Measurements from ENCODE around the gene CNNM2. TPM values are rescaled to one million over a fixed set of nuclear protein-coding genes. Genes with fewer than 3 reads are reported as not detected.
"Not testable (repeated sequence)": the region's sequence is repeated elsewhere in the genome, so short reads cannot be mapped to it uniquely, and the experiment has no call there.

The CNNM2 gene
- total RNA-seq, 2 donors from 2014 or later = 25.2 to 29.3 TPM

GRCh38 chr10:102967123-102967522, 49.0 kb downstream of the CNNM2 start:
- Histone ChIP-seq H3K9ac (ENCODE audit: low read depth in 2 of 2, low read length in 2 of 2) (no peak overlapping the region), H3K4me1 (no peaks in the 10 kb centered on the region), H3K4me3 (no peak overlapping the region), H3K27ac (peak overlapping the region; percentile 47), H3K9me3 (no peaks in the 10 kb centered on the region), H3K27me3 (no peaks in the 10 kb centered on the region), H3K36me3 (no peaks in the 10 kb centered on the region)
- TF ChIP-seq, protein P1, sequence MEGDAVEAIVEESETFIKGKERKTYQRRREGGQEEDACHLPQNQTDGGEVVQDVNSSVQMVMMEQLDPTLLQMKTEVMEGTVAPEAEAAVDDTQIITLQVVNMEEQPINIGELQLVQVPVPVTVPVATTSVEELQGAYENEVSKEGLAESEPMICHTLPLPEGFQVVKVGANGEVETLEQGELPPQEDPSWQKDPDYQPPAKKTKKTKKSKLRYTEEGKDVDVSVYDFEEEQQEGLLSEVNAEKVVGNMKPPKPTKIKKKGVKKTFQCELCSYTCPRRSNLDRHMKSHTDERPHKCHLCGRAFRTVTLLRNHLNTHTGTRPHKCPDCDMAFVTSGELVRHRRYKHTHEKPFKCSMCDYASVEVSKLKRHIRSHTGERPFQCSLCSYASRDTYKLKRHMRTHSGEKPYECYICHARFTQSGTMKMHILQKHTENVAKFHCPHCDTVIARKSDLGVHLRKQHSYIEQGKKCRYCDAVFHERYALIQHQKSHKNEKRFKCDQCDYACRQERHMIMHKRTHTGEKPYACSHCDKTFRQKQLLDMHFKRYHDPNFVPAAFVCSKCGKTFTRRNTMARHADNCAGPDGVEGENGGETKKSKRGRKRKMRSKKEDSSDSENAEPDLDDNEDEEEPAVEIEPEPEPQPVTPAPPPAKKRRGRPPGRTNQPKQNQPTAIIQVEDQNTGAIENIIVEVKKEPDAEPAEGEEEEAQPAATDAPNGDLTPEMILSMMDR (IDR thresholded peaks at IDR 0.05) = no peak
- DNase-seq = no peak
- intact Hi-C loops (cut with DNase I) = no loop called here

GRCh38 chr10:102970562-102971340, 52.7 kb downstream of the CNNM2 start:
- no peak for DNase-seq
- H3K4me1 ChIP-seq = no peaks in the 10 kb centered on the region
- no peaks in the 10 kb centered on the region for H3K9me3 ChIP-seq
- no peaks in the 10 kb centered on the region for H3K36me3 ChIP-seq
- H3K9ac ChIP-seq (ENCODE audit: low read depth in 2 of 2, low read length in 2 of 2) = no peak overlapping the region
- TF ChIP-seq, protein P1 (IDR thresholded peaks at IDR 0.05) = no peak
- H3K27ac ChIP-seq = no peak overlapping the region
- H3K4me3 ChIP-seq = no peak overlapping the region
- intact Hi-C loops (cut with DNase I) = no loop called here
- H3K27me3 ChIP-seq = no peaks in the 10 kb centered on the region

DNA sequence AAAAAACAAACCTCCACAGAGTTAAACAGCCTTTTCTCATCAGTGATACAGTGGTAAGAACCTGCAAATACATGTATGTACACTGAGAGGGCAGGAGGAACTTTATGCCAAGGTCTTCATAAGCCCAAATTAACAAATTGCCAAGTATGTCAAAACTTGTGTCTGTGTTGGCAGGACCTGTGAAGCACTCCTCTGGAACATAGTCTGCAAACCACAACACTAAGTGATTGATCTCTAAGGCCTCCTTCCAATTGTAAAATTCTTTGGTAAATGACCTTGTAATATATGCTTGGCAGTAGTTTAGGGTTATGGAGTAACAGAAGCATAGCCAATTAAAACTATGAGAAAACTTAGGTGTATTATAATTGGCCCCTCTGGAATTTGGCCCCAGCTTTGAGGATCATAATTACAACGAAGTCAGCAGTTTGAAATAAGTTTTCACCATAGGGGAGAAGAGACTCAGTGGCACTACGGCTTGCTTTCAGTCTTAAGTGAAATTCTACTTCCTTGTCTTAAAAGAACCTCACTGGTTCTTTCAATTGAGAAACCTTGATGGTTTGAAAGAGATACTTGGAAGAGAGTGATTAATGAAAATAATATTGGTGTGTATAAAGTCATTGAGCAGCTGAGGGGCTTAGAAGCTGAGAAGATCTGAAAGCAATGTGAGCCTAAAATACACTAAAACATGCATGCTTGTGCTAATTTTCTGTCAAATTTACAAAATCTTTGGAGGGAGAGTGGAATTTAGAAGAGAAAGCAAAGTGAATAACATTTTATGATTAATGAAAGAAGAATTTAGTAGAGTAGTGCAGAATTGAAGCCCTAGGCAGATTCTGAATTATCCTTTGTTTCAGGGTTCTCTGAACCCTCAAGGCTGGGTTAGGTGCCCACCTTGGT, 57.6 kb downstream of the CNNM2 start:
- H3K9me3 ChIP-seq = no peaks in the 10 kb centered on the region
- H3K4me1 ChIP-seq = no peaks in the 10 kb centered on the region
- intact Hi-C loops (cut with DNase I) = no loop called here
- H3K9ac ChIP-seq (ENCODE audit: low read depth in 2 of 2, low read length in 2 of 2) = peak overlapping the region in 1 of 2 donors; percentile 3
- H3K4me3 ChIP-seq = no peak overlapping the region
- H3K27ac ChIP-seq = peak overlapping the region; percentile 64
- no peaks in the 10 kb centered on the region for H3K27me3 ChIP-seq
- DNase-seq = no peak
- TF ChIP-seq, protein P1 (IDR thresholded peaks at IDR 0.05) = no peak
- H3K36me3 ChIP-seq = no peaks in the 10 kb centered on the region

DNA sequence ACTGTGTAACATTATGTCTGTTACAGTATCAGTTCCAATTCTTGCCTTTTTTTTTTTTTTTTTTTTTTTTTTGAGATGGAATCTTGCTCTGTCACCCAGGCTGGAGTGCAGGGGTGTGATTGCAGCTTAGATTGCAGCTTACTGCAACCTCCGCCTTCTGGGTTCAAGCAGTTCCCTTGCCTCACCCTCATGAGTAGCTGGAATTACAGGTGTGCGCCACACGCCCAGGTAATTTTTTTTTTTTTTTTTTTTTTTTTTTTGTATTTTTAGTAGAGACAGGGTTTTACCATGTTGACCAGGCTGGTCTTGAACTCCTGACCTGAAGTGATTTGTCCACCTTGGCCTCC, 58.3 kb downstream of the CNNM2 start:
- H3K4me3 ChIP-seq; H3K36me3 ChIP-seq; H3K4me1 ChIP-seq; H3K9ac ChIP-seq (ENCODE audit: low read depth in 2 of 2, low read length in 2 of 2); H3K27ac ChIP-seq; H3K9me3 ChIP-seq; intact Hi-C loops (cut with DNase I); H3K27me3 ChIP-seq: not testable (repeated sequence)
- peak; percentile 61 for DNase-seq

DNA sequence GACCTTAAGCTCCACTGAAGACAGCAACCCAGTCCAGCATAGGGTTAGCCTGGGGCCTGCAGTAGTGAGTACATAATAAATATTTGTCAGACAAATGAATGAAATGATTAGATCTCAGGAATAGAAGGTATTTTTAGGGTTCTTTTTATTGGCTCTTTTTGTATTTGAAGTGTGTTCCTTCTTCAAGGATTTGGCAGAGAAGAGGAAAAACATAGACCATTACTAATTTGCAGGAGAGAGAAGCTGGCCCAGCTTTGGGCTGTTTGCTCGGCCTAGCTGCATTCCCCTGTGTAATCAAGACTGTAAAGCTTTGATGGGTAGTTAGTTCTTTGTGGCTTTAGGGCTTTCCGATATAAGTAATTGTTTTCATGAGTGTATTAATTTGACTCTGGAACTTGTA, 64.2 kb downstream of the CNNM2 start:
- H3K27ac ChIP-seq = no peak overlapping the region
- H3K27me3 ChIP-seq = no peaks in the 10 kb centered on the region
- TF ChIP-seq, protein P1 (IDR thresholded peaks at IDR 0.05) = no peak
- no peaks in the 10 kb centered on the region for H3K4me1 ChIP-seq
- H3K9ac ChIP-seq (ENCODE audit: low read depth in 2 of 2, low read length in 2 of 2) = no peak overlapping the region
- DNase-seq = no peak
- intact Hi-C loops (cut with DNase I) = no loop called here
- no peaks in the 10 kb centered on the region for H3K36me3 ChIP-seq
- no peak overlapping the region for H3K4me3 ChIP-seq
- H3K9me3 ChIP-seq = no peaks in the 10 kb centered on the region

DNA sequence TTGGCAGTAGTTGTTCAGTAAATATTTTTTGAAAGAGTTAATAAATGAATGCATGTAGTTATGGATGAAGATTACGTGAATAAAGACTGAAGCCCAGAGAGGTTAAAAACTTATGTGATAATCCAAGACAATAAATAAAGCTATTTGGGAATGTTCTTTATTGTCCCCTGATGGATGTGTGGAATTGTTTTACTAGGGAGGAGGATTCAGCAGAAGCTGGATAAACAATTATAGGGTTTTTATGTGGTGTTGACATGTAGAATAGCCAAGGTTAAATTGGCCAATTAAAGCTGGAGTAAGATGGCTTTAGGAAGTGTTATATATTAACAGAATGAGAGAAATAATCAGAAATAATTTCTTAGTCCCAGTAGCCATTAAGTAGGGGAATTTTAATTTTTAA, 66.0 kb downstream of the CNNM2 start:
- H3K36me3 ChIP-seq = no peaks in the 10 kb centered on the region
- H3K4me1 ChIP-seq = no peaks in the 10 kb centered on the region
- no peaks in the 10 kb centered on the region for H3K9me3 ChIP-seq
- no peak overlapping the region for H3K4me3 ChIP-seq
- TF ChIP-seq, protein P1 (IDR thresholded peaks at IDR 0.05) = no peak
- no peak for DNase-seq
- no peak overlapping the region for H3K9ac ChIP-seq (ENCODE audit: low read depth in 2 of 2, low read length in 2 of 2)
- intact Hi-C loops (cut with DNase I) = no loop called here
- H3K27me3 ChIP-seq = no peaks in the 10 kb centered on the region
- no peak overlapping the region for H3K27ac ChIP-seq
